ENCODE measurements around the gene CCN5.
"Not testable (repeated sequence)": the region's sequence is repeated elsewhere in the genome, so short reads cannot be mapped to it uniquely, and the experiment has no call there.

The CCN5 gene
- 0 reads per million in 2 donors for total RNA-seq

GRCh38 chr20:44714701-44715498 is at the start of gene CCN5:
CCN5 (plus strand) TSS chr20:44715369; CDS start chr20:44715391, 22 bp downstream.
- no peak for DNase-seq

- no peak for DNase-seq
Observed at GRCh38 chr20:44666066-44666465, 49.1 kb upstream of the CCN5 start.

GRCh38 chr20:44670851-44671250 is 44.3 kb upstream of the CCN5 start:
- DNase-seq, result not testable (repeated sequence)

GRCh38 chr20:44671541-44671940 is 43.6 kb upstream of the CCN5 start:
- peak; percentile 43 for DNase-seq

- DNase-seq, result not testable (repeated sequence)
Observed at GRCh38 chr20:44672318-44672902, 42.8 kb upstream of the CCN5 start.

- no peak for DNase-seq
Observed at GRCh38 chr20:44678242-44678641, 36.9 kb upstream of the CCN5 start.

- DNase-seq, result no peak
Observed at GRCh38 chr20:44678990-44679611, 36.1 kb upstream of the CCN5 start.

GRCh38 chr20:44681796-44682566 is 33.2 kb upstream of the CCN5 start:
- DNase-seq, result no peak

GRCh38 chr20:44683263-44684046 is 31.7 kb upstream of the CCN5 start:
- DNase-seq, result peak; percentile 20

GRCh38 chr20:44684047-44684967 is 30.9 kb upstream of the CCN5 start:
- DNase-seq, result no peak

GRCh38 chr20:44686934-44687333 is 28.2 kb upstream of the CCN5 start:
- DNase-seq, result no peak

GRCh38 chr20:44688053-44688625 is 27.0 kb upstream of the CCN5 start:
- DNase-seq, result no peak

- DNase-seq, result no peak
Observed at GRCh38 chr20:44689809-44690208, 25.4 kb upstream of the CCN5 start.

- DNase-seq, result no peak
Observed at GRCh38 chr20:44690781-44691423, 24.3 kb upstream of the CCN5 start.

- no peak for DNase-seq
Observed at GRCh38 chr20:44691424-44692423, 23.4 kb upstream of the CCN5 start.

GRCh38 chr20:44692932-44693480 is 22.2 kb upstream of the CCN5 start:
- no peak for DNase-seq

GRCh38 chr20:44693627-44694026 is 21.5 kb upstream of the CCN5 start:
- no peak for DNase-seq

GRCh38 chr20:44694159-44694558 is 21.0 kb upstream of the CCN5 start:
- DNase-seq, result no peak

- DNase-seq, result no peak
Observed at GRCh38 chr20:44695295-44695673, 19.9 kb upstream of the CCN5 start.
